Measurements from ENCODE around the gene HS3ST5.

The HS3ST5 gene

GRCh38 chr6:114176726-114177125 lies 166.1 kb downstream of the HS3ST5 start:
- in situ Hi-C loops (cut with HindIII; ENCODE audit: low sequenced_read_pairs) = no loop called here
- H3K4me3 ChIP-seq (ENCODE audit: low read depth, low read length) = no peak overlapping the region
- TF ChIP-seq, protein P1, sequence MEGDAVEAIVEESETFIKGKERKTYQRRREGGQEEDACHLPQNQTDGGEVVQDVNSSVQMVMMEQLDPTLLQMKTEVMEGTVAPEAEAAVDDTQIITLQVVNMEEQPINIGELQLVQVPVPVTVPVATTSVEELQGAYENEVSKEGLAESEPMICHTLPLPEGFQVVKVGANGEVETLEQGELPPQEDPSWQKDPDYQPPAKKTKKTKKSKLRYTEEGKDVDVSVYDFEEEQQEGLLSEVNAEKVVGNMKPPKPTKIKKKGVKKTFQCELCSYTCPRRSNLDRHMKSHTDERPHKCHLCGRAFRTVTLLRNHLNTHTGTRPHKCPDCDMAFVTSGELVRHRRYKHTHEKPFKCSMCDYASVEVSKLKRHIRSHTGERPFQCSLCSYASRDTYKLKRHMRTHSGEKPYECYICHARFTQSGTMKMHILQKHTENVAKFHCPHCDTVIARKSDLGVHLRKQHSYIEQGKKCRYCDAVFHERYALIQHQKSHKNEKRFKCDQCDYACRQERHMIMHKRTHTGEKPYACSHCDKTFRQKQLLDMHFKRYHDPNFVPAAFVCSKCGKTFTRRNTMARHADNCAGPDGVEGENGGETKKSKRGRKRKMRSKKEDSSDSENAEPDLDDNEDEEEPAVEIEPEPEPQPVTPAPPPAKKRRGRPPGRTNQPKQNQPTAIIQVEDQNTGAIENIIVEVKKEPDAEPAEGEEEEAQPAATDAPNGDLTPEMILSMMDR (IDR thresholded peaks at IDR 0.05; ENCODE audit: low read depth, low read length, missing control alignments) = no peak
- DNase-seq (ENCODE audit: low read depth) = no peak

DNA sequence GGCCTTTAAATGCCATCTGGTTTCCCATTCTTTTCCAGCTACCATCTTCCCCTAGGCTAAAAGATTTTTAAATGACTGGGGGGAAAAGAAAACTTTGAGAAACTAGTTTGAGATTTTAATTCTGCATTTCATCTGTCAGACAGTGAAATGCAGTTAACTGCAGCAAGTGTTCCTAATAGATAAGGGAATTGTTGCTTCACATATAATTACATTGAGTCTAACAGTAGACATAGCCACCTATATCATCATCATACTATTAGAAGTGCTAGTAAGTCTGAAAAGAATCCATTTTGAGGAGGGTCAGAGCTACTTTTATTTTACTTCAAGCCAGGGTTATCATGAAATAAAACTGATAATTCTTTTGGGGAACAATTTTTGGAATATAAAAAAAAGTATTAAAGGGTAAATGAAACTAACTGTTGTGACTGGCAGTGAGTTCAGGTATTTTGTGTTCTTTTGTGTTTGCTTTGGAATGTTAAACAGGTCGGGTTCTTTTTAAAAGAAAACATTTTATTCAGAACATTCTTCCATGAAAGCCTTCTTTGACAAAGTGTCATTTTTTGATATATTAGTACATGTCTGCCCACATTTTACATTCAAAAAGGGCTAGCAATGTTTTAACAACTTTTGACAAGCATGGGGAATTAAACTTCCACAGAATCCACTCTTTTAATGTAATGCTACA lies 170.1 kb downstream of the HS3ST5 start:
- in situ Hi-C loops (cut with HindIII; ENCODE audit: low sequenced_read_pairs) = no loop called here
- DNase-seq (ENCODE audit: low read depth) = no peak
- H3K4me3 ChIP-seq (ENCODE audit: low read depth, low read length) = no peak overlapping the region
- TF ChIP-seq, protein P1 (IDR thresholded peaks at IDR 0.05; ENCODE audit: low read depth, low read length, missing control alignments) = no peak

DNA sequence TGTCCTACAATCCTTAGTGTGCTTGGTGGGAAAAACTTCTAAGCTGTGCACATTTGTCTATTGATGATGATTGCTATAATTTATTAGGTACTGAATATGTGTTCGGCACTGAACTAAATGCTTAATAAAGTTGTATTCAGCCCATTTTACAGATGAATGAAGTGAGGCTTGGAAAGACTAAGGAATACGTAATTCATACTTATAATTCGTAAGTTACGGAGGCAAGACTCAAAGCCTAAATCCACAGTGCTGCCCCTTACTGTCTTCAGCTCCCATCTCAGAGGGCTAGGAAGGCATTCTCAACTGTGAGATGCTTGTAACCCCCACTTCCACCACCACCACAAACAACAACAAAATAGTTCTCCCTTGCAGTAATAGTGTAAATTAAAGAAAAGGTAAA lies 171.3 kb downstream of the HS3ST5 start:
- TF ChIP-seq, protein P1 (IDR thresholded peaks at IDR 0.05; ENCODE audit: low read depth, low read length, missing control alignments) = no peak
- no peak for DNase-seq (ENCODE audit: low read depth)
- H3K4me3 ChIP-seq (ENCODE audit: low read depth, low read length) = no peak overlapping the region
- in situ Hi-C loops (cut with HindIII; ENCODE audit: low sequenced_read_pairs) = no loop called here

- TF ChIP-seq, protein P1 (IDR thresholded peaks at IDR 0.05; ENCODE audit: low read depth, low read length, missing control alignments) = no peak
- no peak for DNase-seq (ENCODE audit: low read depth)
- in situ Hi-C loops (cut with HindIII; ENCODE audit: low sequenced_read_pairs) = no loop called here
- no peak overlapping the region for H3K4me3 ChIP-seq (ENCODE audit: low read depth, low read length)
Observed at GRCh38 chr6:114170958-114171387, 171.8 kb downstream of the HS3ST5 start.

DNA sequence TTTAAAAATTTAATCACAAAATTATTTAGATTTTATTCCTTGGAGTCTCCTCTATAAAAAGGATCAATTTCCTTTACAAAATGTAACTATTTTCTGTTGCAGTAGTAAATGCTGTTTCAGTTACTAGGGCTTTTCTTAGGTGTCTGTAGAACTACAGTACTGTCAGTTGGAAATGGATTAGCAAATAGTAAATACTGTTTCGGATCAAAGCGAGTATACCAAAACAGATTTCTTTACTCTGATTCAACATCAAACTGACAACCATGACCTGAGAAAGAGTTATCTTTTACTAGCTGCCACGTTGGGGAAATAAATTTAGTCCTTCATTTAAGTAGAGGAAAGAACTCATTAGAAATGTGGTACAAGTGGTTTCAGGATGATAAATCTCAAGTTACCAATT lies 172.5 kb downstream of the HS3ST5 start:
- TF ChIP-seq, protein P1 (IDR thresholded peaks at IDR 0.05; ENCODE audit: low read depth, low read length, missing control alignments) = no peak
- no peak for DNase-seq (ENCODE audit: low read depth)
- no peak overlapping the region for H3K4me3 ChIP-seq (ENCODE audit: low read depth, low read length)
- in situ Hi-C loops (cut with HindIII; ENCODE audit: low sequenced_read_pairs) = no loop called here

DNA sequence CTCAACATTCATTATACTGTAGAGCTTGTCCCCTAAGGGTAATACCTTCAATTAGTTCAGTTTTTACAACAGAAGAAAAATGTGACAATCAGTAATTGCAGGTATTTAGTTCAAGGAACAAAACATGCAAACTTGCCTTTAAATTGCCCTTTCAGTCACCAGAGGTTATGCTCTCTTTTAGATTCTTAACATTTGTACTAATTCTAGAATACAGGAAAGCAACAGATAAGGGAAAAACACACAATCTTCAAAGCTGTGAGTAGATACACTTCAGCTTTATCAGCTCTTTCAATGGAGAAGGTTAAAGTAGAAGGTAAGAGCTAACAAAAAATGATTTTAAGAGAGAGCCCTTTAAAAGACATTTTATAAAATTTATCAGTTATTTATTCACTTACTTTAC lies 173.1 kb downstream of the HS3ST5 start:
- TF ChIP-seq, protein P1 (IDR thresholded peaks at IDR 0.05; ENCODE audit: low read depth, low read length, missing control alignments) = no peak
- no peak overlapping the region for H3K4me3 ChIP-seq (ENCODE audit: low read depth, low read length)
- in situ Hi-C loops (cut with HindIII; ENCODE audit: low sequenced_read_pairs) = no loop called here
- DNase-seq (ENCODE audit: low read depth) = no peak
